Stimulated activated CD8-positive, alpha-beta memory T cell treated with anti-CD3 and anti-CD28 coated beads, Interleukin-12 subunit alpha, Interleukin-12 subunit beta, amount 100 ng/mL, for 4 hours (primary cell): ENCODE results near the gene LSM10.

Source experiments
- DNase-seq: peaks from one replicate; pipeline ENCODE4 v3.0.0-alpha.2; 2020; ENCODE audit warnings: low read depth

LSM10 gene

DNA sequence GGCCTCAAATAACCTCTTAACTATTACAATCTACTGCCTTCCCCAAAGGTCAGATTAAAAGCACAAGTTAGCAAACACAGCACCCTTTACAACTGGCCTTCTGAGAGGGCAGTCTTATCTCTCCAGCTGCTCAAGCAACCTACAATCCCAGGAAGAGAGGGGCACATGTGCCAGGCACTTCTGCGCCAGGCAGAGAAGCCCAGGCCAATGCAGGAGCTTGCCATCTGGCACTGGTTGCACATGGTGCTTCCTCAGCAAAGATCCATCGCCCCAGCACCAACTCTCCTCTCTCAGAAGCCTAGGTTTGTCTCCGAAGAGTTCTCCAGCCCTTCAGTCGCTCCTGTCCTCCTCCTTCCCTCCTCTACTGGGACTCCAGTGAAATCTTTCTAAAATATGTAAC, 14.5 kb downstream of the LSM10 start:
- DNase-seq: no peak

DNA sequence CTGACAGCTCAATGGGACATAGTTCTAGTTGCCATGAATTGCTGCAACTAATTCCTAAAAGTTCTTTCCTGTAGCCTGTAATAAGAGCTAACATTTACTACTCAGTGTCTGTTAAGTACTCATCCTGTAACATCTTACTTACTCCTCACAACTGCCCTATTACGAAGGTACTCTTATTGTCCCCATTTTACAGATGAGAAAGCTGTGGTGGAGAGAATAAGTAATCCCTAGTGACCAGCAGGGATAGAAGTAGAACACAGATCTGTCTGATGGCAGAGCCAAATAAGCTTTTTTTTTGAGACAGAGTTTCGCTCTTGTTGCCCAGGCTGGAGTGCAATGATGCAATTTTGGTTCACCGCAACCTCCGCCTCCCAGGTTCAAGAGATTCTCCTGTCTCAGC, 15.0 kb downstream of the LSM10 start:
- DNase-seq: no peak

DNA sequence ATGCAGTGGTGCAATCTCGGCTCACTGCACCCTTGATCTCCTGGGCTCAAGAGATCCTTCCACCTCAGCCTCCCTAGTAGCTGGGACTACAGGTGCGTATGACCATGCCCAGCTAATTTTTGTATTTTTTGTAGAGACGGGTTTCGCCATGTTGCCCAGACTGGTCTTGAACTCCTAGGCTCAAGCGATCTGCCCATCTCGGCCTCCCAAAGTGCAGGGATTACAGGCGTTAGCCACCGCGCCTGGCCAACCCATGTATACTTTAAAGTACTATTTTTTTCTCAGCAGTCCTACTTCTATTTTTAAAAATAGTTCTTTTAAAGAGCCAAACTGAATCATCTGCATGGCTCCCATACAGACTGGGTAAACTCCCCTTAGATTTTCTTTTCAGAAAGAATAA, 15.5 kb downstream of the LSM10 start:
- DNase-seq: no peak

DNA sequence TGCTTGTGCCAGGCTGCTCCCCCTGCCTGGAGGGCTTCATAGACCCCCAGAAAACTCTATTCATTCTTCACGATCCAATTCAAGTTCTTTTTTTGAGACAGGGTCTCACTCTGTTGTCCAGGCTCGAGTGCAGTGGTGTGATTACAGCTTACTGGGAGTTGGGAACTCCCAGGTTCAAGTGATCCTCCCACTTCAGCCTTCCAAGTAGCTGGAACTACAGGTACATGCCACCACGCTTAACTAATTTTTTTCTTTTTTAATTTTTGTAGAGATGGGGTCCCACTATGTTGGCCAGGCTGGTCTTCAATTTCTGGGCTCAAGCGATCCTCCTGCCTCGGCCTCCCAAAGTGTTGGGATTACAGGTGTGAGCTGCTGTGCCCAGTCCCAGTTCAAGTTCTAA, 16.3 kb downstream of the LSM10 start:
- DNase-seq: no peak

DNA sequence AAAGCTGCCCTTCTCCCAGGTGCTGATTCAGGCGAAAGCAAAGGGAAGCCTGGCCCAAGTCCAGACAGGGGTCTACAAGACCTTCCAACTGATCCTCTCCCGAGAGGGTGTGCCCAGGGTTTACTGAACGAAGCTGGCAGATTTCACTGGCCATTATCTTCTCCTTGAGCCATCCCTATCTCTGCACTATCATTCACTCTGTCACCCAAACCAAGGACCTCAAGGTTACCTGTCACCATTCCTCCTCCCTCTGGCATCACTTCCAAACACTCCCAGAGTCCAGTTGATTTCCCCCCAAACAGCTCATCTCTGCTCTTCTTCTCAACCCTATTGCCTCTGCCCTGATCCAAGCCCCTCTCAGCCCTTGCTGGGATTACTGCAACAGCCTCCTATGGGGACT, 16.9 kb downstream of the LSM10 start:
- no peak for DNase-seq

DNA sequence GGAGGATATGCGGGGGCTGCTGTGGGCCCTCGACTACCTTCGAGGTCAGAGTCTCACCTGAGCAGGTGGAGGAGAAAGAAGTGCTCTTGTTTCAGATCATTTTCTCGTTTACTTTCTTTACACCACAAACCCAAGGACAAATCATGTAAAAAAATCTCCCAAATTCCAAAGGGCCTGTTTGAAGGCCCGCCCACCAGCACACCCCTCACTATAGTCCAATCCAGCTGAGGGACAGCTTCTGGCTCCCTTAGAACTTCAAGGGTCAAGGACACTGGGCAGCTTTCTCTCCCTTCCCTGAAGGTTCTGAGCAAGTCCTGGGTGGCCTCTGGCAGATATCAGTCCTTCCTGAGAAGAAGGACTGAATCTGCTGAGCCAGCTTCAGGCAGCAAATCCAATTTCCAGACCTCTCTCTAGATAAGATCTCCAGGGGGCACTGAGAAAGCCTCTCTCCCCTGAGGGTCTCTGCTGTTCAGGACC, 17.5 kb downstream of the LSM10 start:
- no peak for DNase-seq

DNA sequence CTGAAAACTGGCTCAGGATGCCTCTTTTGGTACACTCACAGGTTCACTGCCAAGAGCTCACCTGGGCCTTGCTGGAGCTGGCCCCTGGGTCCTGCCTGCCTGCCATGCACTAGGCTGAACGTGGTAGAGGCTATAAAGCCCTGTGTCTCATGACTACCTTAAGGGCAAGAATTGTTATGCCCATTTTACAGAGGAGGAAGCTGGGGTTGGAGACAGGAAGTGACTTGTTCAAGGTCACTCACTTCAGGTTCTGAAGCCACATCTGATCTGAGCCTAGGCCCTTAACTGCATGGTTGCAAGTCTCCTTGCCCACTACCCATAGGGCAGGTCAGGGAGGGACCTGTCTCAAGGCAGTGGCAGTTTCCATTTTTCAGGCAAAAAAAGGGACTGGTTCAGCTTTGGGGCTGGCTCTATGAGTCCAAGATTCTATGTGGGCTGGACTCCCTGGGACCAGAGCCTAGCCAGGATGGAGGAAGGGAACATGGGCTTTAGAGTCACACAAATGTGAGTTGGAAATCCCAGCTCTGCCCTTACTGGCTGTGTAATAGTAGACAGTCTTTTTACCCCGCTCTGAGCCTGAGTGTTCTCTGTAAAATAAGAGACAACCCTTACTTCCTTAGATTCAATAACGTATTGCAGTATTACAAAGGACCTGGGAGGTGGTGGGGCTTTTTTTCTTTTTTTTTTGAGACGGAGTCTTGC, 19.8 kb downstream of the LSM10 start:
- no peak for DNase-seq

DNA sequence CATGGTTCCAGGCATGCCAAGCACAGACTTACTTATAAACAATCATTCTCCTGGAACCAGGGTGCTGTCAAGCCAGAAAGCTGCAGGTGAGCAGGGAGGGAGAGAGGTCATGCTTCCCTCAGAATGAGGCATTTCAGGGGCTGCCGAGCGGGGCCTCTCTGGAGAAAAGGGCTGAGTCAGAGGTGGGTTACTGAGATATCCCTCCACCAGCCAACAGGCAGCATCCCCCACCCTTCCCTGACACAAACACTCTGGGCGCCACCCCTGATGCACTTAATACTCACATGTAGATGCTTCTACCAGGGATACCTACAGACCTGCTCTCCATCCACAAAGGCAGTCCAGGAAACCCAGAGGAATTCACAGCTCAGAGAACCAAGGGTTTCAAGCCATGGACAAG, 25.1 kb downstream of the LSM10 start:
- no peak for DNase-seq

DNA sequence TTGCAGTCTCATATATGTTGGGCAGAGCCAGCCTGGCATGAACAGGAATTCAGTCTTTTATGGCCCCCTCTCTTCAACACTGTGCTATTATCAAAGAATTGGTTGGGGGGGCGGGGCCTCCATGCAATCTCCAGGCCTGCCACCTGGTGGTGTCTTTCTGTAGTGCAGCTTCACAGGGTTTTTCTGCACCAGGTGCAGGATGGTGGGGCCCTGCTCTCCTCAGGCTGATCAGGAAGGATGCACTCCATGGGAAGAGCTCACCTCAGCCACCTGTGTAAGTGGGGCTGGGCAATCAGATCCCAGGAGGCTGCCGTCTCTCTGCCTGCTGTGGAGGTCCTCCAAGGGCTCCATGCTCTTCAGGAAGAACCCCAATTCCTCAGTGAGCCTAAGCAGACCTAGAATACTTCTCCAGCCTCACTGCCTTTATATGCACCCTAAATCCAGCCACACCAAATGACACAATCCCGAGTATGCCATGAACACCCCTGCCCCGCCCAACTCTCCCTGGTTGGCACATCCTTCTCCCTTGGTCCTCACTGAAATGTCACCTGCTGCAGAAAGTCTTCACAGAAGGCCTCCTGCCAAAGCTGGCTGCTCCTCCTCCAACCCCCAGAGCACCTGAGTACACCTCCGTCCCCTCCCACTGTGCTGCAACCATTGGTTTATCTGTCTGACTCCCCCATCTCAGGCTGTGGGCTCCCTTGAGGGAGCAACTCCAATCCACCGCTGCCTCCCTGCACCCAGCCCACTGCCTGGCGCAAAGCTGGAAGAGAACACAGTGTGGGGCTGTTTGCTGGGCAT, 28.4 kb downstream of the LSM10 start:
- DNase-seq: peak; percentile 64

DNA sequence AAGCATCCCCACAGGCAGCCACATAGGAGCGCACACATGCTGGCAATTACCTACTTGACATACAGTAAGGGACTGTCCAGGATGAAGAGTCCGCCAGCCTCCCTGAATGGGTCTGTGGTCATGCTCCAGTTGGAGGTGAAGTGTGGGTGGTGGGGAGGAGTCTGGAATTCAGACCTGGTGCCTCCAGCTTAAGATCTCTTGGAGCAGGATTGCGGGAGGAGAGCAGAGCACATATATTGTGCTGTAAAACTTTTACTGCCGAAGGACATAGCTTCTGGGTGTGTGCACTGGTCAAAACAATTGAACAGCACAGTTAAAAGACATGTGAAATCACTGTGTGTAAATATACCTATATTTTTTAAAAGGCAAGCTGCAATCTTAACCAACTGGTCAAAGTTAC, 29.9 kb downstream of the LSM10 start:
- no peak for DNase-seq

DNA sequence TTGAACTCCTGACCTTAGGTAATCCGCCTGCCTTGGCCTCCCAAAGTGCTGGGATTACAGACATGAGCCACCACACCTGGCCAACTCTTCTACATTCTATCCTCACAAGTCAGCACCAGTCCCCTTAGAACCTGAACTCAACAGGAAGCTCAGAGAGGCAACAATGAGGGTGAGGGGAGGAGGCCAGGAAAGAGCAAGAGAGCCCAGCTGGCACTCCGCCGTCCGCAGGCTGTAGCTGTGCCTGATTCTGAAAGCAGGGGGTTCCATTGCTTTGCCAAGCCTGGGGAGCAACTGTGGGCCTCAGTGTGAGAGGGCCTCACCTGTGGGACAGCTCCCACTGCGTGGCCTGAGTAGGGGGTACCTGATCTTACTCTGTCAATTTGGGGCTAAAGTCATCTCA, 30.6 kb downstream of the LSM10 start:
- no peak for DNase-seq

DNA sequence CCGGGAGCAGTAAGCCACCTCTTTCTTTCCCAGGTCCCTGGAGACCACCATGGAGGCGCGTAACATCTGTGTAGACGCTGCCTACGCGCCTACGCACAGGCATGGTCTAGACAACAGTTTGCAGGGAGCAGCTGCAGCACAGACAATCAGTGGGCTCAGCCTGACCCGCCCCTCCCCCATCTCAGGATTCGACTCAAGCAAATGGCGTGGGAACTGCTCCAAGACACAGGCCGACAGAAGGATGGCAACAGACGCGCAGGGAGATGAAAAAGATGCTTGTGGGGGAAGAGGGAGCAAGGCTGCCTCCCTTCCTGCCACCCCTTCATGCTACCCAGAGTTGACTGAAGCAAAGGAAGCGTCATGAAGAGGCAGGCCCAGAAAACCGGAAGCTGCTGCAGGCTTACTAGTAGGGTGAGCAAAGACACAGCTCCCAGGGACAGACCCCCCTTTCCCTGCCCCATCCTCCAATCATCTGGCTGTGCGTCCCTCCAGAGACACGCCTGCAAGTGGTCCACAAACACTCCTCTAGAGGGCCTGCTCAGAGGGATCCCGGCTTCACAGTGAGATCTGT, 31.5 kb downstream of the LSM10 start:
- DNase-seq: no peak

DNA sequence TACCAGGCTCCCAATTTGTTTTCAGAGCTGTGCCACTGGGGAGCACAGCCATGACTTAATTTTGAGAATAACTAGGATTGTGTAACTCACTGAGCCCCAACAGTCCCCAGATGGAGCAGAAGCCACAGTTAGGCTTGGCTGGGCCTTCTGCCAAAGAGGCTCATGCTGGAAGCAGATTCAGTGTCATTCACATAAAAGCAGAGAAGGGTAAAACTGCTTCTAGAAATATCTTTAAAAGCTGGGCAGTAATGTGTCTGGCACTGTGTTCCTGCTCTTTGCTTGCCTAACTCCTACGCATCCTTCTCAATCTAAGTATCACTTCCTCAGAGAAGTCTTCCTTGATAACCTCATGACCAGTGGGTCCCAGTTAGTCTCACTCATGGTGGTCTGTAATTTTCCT, 32.3 kb downstream of the LSM10 start:
- no peak for DNase-seq

DNA sequence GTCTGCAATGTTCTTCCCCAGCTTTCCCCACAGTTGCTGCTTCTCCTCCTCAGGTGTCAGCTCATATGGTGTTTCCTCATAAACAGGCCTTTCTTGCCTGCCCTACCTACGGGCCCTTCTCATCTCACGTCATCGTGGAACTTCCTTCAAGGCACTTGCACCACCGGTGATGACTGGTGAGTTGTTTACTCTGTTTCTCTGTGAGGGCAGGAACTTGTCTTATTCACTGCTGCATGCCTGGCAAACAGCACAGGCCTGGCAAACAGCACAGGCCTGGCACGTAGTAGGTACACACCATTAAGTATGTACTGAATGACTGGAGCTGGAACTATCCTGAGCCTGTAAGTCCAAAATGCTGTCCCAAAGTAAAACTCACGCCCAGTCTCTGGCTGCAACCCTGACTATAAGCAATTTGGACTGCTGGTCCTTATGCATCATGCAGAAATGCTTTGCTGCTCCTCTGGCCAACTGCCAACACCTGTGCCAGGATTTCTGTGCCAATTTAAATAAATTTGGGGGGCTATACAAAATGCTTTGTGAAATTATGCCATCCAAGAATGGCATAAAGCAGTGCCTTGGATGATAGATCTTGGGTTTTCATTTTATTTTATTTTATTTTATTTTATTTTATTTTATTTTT, 37.7 kb downstream of the LSM10 start:
- DNase-seq: no peak

DNA sequence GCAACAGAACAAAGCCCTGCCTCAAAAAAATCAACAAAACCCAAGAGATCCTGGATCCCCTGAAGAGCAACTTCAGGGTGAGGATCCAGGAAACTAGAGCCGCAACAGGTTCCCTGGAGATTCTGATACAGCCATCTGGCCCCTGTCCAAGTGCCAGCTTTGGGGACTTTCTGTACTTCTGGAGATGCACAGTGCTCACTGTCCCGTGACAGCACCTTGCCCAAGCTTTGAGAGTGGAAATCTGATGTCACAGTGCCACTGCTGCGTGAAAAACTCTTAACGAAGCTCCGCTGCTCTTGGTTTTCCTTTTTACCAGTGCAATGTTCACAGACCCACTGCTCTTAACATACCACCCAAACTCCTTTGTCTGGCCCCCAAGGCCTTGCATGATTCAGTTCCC, 38.3 kb downstream of the LSM10 start:
- DNase-seq: no peak

DNA sequence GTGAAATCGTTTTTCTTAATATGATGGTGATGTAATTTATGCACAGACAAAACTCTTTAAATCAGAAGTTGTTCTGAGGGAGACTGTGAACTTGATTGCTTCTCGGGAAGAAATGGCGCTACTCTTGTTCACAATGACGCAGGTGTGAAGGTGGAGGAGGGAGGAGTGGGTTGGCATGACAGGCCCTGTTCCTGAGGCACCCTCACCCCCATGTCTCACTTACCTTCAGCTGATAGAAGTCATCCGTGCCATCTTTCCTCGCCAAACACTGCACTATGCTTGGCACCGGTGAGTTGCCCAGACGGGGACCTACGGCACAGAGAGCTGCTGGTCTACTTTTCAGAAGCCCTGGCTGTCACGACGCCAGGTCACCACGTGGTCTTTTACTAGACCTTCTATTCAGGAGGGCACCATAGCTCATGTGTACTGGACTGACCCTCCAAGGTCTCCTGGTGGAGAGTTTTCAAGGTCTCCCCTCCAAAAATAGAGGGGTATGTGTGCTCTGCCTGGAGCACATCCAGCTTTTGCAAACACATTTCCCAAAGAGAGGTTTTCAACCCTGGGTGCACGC, 39.1 kb downstream of the LSM10 start:
- no peak for DNase-seq

DNA sequence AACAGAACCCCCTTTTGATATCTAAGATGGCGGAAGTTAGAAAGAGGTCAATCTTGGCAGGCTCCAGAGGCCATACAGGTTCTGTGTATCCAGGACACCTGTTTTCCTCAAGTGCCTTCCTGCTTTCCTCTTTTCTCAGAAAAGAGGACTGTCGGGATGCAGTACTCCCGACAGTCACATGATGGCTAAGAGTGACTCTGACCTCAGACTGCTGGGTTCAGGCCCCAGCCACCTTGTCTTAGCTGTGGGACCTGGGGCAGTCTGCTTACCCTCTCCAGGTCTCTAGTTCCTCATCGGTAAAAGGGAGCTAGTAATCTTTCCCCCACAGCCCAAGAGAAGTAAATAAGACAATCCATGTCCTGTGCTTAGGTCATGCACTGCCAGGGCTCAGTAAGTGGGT, 41.9 kb downstream of the LSM10 start:
- DNase-seq: no peak

DNA sequence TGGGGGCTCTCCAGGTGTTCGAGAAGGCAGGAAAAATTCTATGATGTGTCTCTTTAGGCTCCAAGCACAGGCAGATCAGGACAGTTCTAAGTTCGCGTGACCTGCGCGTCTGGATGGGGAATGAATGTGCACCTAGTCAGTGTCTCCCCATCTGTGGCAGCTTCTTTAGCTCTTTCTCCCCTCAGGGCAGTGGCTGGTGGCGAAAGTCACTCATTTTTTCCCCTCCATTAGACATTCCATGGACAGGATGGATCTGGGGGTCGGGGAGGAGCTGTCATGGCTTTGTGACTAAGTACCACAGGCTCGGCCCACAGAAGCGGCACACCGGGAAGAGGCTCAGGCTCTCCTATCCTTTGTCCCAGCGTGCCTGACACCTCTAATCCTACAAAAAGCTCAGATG, 43.2 kb downstream of the LSM10 start:
- no peak for DNase-seq

DNA sequence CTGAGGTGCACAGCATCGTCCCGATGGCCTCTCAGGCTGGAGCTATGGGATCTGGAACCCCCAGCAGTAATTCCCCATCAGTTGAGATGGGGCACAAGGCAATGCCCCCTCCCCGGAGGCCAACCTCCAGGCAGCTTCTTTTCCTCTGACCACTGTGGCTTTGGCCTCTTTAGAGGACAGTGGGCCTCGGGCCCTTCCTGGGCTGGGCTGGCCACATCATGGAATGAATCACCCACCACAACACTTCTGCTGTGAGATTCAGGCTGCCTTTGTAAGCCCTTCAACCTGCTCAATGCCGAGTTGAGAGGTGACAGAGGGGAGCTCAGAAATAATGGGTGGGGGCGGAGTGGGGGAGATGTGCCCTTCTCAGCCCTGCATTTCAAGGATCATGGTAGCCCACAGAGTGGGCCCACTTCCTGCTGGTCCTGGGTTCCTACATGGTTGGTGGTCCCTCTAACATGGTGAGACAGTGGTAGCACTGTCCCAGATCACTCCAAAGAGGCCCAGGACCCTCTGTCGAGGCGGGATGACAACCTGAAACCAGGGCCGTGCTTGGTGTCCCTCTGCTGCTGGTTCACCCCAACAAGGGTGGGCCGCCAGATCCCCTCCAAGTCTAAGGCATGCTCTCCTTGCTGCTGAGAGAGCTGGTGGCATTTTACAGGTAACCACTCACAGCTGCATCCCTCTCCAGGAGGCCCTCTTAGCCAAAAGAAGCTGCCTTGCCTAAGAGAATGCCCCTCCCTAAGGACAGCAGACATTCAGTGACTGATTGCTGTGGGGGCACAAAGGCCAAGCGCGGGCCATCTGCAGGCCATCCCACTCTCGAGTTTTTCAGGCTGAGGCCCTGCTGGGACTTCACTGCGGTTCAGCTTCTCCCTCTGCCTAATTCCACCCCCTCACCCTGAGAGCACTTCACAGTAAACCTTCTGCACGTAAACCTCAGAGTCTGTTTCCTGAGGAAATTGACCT, 44.5 kb downstream of the LSM10 start:
- DNase-seq: no peak

DNA sequence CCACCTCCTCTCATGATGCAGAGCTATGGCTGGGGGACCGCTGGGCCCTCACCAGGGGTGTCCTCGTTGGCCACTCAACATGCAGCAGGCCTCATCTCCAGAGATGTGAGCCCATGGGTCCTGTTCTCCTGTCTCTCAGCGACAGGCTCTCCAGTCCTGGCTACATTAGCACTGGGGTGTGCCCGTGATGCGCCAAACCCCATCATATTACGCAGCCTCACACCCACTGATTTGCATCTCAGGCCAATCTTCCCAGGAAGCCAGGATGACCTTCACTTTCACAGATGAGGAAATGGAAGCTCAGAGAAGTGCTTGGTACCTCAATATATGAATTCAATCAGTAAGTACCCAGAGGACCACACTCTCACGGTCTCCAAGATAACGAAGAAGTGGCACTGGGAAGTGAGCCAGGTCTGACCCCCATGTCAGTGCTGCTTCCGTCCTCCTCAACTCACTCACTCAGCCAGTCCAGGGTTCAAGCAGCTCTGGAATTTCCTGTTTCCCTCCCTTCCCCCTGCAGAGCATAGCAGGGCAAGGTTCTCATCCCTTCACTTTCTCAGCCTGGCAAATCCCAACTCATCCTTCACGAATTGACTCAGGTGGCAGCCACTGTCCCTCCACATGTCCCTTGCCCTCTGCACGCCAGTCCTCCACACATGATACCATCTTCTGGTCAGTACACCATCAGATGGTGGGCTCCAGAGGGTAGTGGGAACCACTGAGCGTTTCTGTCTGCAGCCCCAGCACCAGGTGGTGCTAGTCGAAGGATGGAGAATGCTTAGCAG, 45.4 kb downstream of the LSM10 start:
- DNase-seq: no peak
